HepG2 (cell line): Measurements from ENCODE around the gene ALCAM. TPM values are rescaled to one million over a fixed set of nuclear protein-coding genes. Genes with fewer than 3 reads are reported as not detected.

Experiments used
- ATAC-seq: fragments of 200-7000 bp; cut with Tn5 transposase; 3 replicates; pipeline ENCODE4 v1.9.1; 2020; ENCODE audit warnings: mild to moderate bottlenecking, moderate library complexity
- BruUV-seq: library from RNA; stranded (reverse); fragments of 400-500 nt; replicated peaks from 2 replicates; lab custom pipeline; 2021; lab: Mats Ljungman, UMichigan
- CTCF ChIA-PET: fragments of 300-600 bp; formaldehyde crosslinking; extraction: SDS; loops from one replicate; lab custom pipeline; 2021; ENCODE audit warnings: low total read pairs, inconsistent platforms, low intra/inter-chr PET ratio; lab: Yijun Ruan, JAX
- POLR2A ChIA-PET: fragments of 350-600 bp; sonication (Branson Sonifier 250); formaldehyde crosslinking; loops from one replicate; lab custom pipeline; 2020; ENCODE audit warnings: antibody characterized with exemption, inconsistent platforms; lab: Yijun Ruan, JAX
- DNase-seq: peaks from one replicate; pipeline ENCODE4 v3.0.0-alpha.2; 2015; ENCODE audit warnings: low spot score
- FAIRE-seq: peaks from 3 replicates; lab custom pipeline; 2011; peaks lifted over from hg19 to GRCh38; lab: Jason Lieb, UNC
- H2AFZ ChIP-seq: one replicate; pipeline ENCODE4 v1.6.1; 2011; ENCODE audit warnings: low read length, inconsistent platforms
- H3K27ac ChIP-seq: fragments of 300-600 bp; 3 replicates; pipeline ENCODE4 v1.8.0; 2011; ENCODE audit warnings: mixed run types, mild to moderate bottlenecking, mixed read lengths, low read length, inconsistent platforms; ENCODE audit not compliant: insufficient read depth; ENCODE audit errors: extremely low read length
- H3K27me3 ChIP-seq, 2 experiments: fragments of 200-600 bp in 1 of 2; 2 replicates in 1 of 2; 3 replicates in 1 of 2; pipeline versions ENCODE4 v1.6.0 to v1.8.0; 2011; ENCODE audit warnings: low read length in 2 of 2, mild to moderate bottlenecking in 2 of 2, moderate library complexity in 2 of 2, inconsistent platforms in 1 of 2; ENCODE audit not compliant: insufficient read depth in 2 of 2, control insufficient read depth in 1 of 2
- H3K36me3 ChIP-seq, 2 experiments: fragments of 200-600 bp in 1 of 2; replicated peaks in 1 of 2; 2 replicates in 1 of 2; 3 replicates in 1 of 2; pipeline versions ENCODE4 v1.5.1 to v1.8.0; 2011; ENCODE audit warnings: low read length in 2 of 2, inconsistent platforms in 1 of 2; ENCODE audit not compliant: insufficient read depth in 2 of 2, control insufficient read depth in 1 of 2
- H3K4me1 ChIP-seq: 2 replicates; pipeline ENCODE4 v1.5.1; 2012; ENCODE audit warnings: low read length, inconsistent platforms; ENCODE audit not compliant: insufficient read depth
- H3K4me2 ChIP-seq: 2 replicates; pipeline ENCODE4 v1.6.0; 2011; ENCODE audit warnings: low read depth, low read length, inconsistent platforms
- H3K4me3 ChIP-seq, 3 experiments: fragments of 200-600 bp in 1 of 3; sonication (generic), shearing (Covaris generic) in 1 of 3; replicated peaks in 1 of 3; 2 replicates each; pipeline ENCODE4 v1.5.1; 2011 to 2016; ENCODE audit warnings: low read length in 3 of 3, inconsistent platforms in 2 of 3, low read depth in 2 of 3, mild to moderate bottlenecking in 2 of 3, control low read depth in 1 of 3, mixed read lengths in 1 of 3; ENCODE audit not compliant: insufficient read depth in 1 of 3
- H3K79me2 ChIP-seq: one replicate; pipeline ENCODE4 v1.6.1; 2011; ENCODE audit warnings: low read length, inconsistent platforms; ENCODE audit not compliant: insufficient read depth
- H3K9ac ChIP-seq: 2 replicates; pipeline ENCODE4 v1.6.0; 2011; ENCODE audit warnings: mild to moderate bottlenecking, low read depth, low read length, inconsistent platforms; ENCODE audit not compliant: insufficient read depth
- H3K9me3 ChIP-seq: 2 replicates; pipeline ENCODE4 v1.5.1; 2012; ENCODE audit warnings: mild to moderate bottlenecking, low read length
- H4K20me1 ChIP-seq: 2 replicates; pipeline ENCODE4 v1.6.0; 2011; ENCODE audit warnings: inconsistent platforms, mild to moderate bottlenecking, low read length, moderate library complexity; ENCODE audit not compliant: insufficient read depth
- CBX5 ChIP-seq: sonication (generic); formaldehyde crosslinking; IDR thresholded peaks from 2 replicates; pipeline ENCODE4 v1.4.0; 2020; ENCODE audit warnings: missing genetic modification reagents, borderline replicate concordance
- IKZF1 ChIP-seq: fragments of 450-650 bp; IDR thresholded peaks from 2 replicates; pipeline ENCODE4 v1.7.1; 2016
- JUND ChIP-seq: sonication (generic); formaldehyde crosslinking; IDR thresholded peaks from 2 replicates; pipeline ENCODE4 v1.8.0; 2022; ENCODE audit warnings: mild to moderate bottlenecking, missing genetic modification reagents
- KMT2B ChIP-seq: IDR thresholded peaks from 2 replicates; pipeline ENCODE4 v1.6.1; 2016; ENCODE audit warnings: missing genetic modification reagents, missing compliant biosample characterization
- LBX2 ChIP-seq: sonication (generic); formaldehyde crosslinking; IDR thresholded peaks from 2 replicates; pipeline ENCODE4 v1.5.0; 2020; ENCODE audit warnings: missing genetic modification reagents, mild to moderate bottlenecking, borderline replicate concordance
- PLSCR1 ChIP-seq: sonication (generic); formaldehyde crosslinking; IDR thresholded peaks from 2 replicates; pipeline ENCODE4 v1.5.0; 2020; ENCODE audit warnings: missing genetic modification reagents, mild to moderate bottlenecking, borderline replicate concordance
- POLR2G ChIP-seq: fragments of 200-400 bp; formaldehyde crosslinking; IDR thresholded peaks from 2 replicates; pipeline ENCODE4 v1.6.1; 2018; ENCODE audit warnings: mild to moderate bottlenecking, low read depth, low read length, moderate library complexity
- TEAD2 ChIP-seq: sonication (generic); formaldehyde crosslinking; IDR thresholded peaks from 2 replicates; pipeline ENCODE4 v1.9.0; 2021; ENCODE audit warnings: missing genetic modification reagents
- ZMYM4 ChIP-seq: sonication (generic); formaldehyde crosslinking; IDR thresholded peaks from 2 replicates; pipeline ENCODE4 v1.8.1; 2023; ENCODE audit warnings: mild to moderate bottlenecking, missing genetic modification reagents
- ZNF138 ChIP-seq: sonication (generic); formaldehyde crosslinking; IDR thresholded peaks from 2 replicates; pipeline ENCODE4 v1.5.0; 2020; ENCODE audit warnings: mild to moderate bottlenecking, low read depth, missing genetic modification reagents
- WGBS: methylation state at CpG from one replicate; pipeline ENCODE4 v1.1.6; 2017; ENCODE audit warnings: low lambda C conversion rate; 5-methylcytosine and 5-hydroxymethylcytosine counted together
- in situ Hi-C: cut with HindIII; loops from 2 replicates; pipeline ENCODE4 v1.10.0; 2017; ENCODE audit warnings: low pct_unique_long_range_greater_than_20kb; ENCODE audit not compliant: extremely low pct_ligation_motif_present
- intact Hi-C: fragments of 100-400 bp; cut with micrococcal nuclease; formaldehyde crosslinking; loops from one replicate; pipeline ENCODE4 v1.10.0; 2022; ENCODE audit not compliant: unreplicated experiment
- polyA plus RNA-seq, 8 experiments: library from polyadenylated mRNA; depleted of rRNA in 3 of 8; stranded (reverse) in 7 of 8; unstranded in 1 of 8; fragments of >200 nt; fragmentation: Illumina TruSeq in 4 of 8; extraction: Trizol in 4 of 8; gene quantifications; 2 replicates each; pipeline versions ENCODE4 v1.2.1 to v1.2.3, GENCODE V29; 2011 to 2016; ENCODE audit warnings: low read depth in 4 of 8, missing spikeins in 1 of 8, mixed read lengths in 1 of 8; ENCODE audit not compliant: insufficient read depth in 1 of 8
- total RNA-seq, 5 experiments: library from RNA; depleted of rRNA; stranded (reverse); fragments of >200 nt; fragmentation: Illumina TruSeq; extraction: Trizol; gene quantifications; 2 replicates each; pipeline ENCODE4 v1.2.3, GENCODE V29; 2016; ENCODE audit warnings: low read depth in 1 of 5
- TF ChIP-seq, protein P1 (sequence below): sonication (generic); formaldehyde crosslinking; IDR thresholded peaks from 2 replicates; pipeline ENCODE4 v1.4.0; 2020; ENCODE audit warnings: missing genetic modification reagents
- TF ChIP-seq, protein P2 (sequence below): sonication (generic); formaldehyde crosslinking; IDR thresholded peaks from 2 replicates; pipeline ENCODE4 v1.5.1; 2020; ENCODE audit warnings: mild to moderate bottlenecking, missing genetic modification reagents, moderate library complexity
- TF ChIP-seq, protein P3 (sequence below): sonication (generic); formaldehyde crosslinking; conservative IDR thresholded peaks from 2 replicates; pipeline ENCODE4 v1.4.0; 2020; ENCODE audit warnings: mild to moderate bottlenecking, missing genetic modification reagents, moderate library complexity

The ALCAM gene
- total and polyA plus RNA-seq, 2 of the 13 experiments (the other 11 are each of a cell fraction or from before 2014, with no cell fraction given): 26.0 to 33.1 TPM

DNA sequence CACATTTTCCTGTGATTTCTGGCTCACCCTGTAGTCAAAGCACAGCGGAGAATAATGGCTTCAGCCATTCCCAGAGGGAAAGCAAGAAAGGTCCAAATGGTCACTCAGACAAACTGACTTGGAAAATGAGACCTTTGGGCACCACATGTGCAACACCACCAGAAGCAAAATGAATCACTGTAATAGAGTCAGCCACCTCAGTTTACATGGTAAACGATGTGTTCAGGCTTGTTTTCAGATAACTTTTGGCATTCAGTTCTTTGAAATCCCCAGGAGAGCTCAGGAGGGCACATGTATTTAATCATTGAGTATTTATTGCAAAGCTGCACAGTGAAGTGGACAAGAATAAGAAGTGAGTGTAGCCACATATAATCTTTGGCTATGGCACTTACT is 38.4 kb upstream of the ALCAM start (continued):
- TF ChIP-seq, protein P1, sequence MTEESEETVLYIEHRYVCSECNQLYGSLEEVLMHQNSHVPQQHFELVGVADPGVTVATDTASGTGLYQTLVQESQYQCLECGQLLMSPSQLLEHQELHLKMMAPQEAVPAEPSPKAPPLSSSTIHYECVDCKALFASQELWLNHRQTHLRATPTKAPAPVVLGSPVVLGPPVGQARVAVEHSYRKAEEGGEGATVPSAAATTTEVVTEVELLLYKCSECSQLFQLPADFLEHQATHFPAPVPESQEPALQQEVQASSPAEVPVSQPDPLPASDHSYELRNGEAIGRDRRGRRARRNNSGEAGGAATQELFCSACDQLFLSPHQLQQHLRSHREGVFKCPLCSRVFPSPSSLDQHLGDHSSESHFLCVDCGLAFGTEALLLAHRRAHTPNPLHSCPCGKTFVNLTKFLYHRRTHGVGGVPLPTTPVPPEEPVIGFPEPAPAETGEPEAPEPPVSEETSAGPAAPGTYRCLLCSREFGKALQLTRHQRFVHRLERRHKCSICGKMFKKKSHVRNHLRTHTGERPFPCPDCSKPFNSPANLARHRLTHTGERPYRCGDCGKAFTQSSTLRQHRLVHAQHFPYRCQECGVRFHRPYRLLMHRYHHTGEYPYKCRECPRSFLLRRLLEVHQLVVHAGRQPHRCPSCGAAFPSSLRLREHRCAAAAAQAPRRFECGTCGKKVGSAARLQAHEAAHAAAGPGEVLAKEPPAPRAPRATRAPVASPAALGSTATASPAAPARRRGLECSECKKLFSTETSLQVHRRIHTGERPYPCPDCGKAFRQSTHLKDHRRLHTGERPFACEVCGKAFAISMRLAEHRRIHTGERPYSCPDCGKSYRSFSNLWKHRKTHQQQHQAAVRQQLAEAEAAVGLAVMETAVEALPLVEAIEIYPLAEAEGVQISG: no peak
- no peak for TF ChIP-seq KMT2B (CRISPR knock-in tag)
- no peak for TF ChIP-seq PLSCR1
- no peak for TF ChIP-seq CBX5
- TF ChIP-seq POLR2G: no peak
- no peak for TF ChIP-seq TEAD2 (CRISPR knock-in tag)

- H3K4me1 ChIP-seq: no peaks in the 10 kb centered on the region
- no peak overlapping the region for H2AFZ ChIP-seq
- intact Hi-C loops (no loop called here), in situ Hi-C loops (no loop called here)
- DNase-seq: no peak
- no peaks in the 10 kb centered on the region for H3K36me3 ChIP-seq
- no peak for FAIRE-seq
- no peak for ATAC-seq
- ChIA-PET CTCF (no interaction called here), POLR2A (no interaction called here)
- H3K27ac ChIP-seq: no peak overlapping the region
- no peak overlapping the region for H3K4me2 ChIP-seq
- H3K9me3 ChIP-seq: no peaks in the 10 kb centered on the region
- no peaks in the 10 kb centered on the region for H3K79me2 ChIP-seq
- BruUV-seq: no TSS peak
- no peak overlapping the region for H3K4me3 ChIP-seq
- H4K20me1 ChIP-seq: no peaks in the 10 kb centered on the region
- no peaks in the 10 kb centered on the region for H3K27me3 ChIP-seq
- 0% methylated on average over 1 of the region's 1 CpG for WGBS
- H3K9ac ChIP-seq: no peak overlapping the region
- TF ChIP-seq JUND: no peak
- TF ChIP-seq, protein P2, sequence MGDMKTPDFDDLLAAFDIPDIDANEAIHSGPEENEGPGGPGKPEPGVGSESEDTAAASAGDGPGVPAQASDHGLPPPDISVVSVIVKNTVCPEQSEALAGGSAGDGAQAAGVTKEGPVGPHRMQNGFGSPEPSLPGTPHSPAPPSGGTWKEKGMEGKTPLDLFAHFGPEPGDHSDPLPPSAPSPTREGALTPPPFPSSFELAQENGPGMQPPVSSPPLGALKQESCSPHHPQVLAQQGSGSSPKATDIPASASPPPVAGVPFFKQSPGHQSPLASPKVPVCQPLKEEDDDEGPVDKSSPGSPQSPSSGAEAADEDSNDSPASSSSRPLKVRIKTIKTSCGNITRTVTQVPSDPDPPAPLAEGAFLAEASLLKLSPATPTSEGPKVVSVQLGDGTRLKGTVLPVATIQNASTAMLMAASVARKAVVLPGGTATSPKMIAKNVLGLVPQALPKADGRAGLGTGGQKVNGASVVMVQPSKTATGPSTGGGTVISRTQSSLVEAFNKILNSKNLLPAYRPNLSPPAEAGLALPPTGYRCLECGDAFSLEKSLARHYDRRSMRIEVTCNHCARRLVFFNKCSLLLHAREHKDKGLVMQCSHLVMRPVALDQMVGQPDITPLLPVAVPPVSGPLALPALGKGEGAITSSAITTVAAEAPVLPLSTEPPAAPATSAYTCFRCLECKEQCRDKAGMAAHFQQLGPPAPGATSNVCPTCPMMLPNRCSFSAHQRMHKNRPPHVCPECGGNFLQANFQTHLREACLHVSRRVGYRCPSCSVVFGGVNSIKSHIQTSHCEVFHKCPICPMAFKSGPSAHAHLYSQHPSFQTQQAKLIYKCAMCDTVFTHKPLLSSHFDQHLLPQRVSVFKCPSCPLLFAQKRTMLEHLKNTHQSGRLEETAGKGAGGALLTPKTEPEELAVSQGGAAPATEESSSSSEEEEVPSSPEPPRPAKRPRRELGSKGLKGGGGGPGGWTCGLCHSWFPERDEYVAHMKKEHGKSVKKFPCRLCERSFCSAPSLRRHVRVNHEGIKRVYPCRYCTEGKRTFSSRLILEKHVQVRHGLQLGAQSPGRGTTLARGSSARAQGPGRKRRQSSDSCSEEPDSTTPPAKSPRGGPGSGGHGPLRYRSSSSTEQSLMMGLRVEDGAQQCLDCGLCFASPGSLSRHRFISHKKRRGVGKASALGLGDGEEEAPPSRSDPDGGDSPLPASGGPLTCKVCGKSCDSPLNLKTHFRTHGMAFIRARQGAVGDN (CRISPR knock-in tag): no peak
- TF ChIP-seq ZMYM4 (CRISPR knock-in tag): no peak
- no peak for TF ChIP-seq ZNF138 (CRISPR knock-in tag)
- TF ChIP-seq, protein P3, sequence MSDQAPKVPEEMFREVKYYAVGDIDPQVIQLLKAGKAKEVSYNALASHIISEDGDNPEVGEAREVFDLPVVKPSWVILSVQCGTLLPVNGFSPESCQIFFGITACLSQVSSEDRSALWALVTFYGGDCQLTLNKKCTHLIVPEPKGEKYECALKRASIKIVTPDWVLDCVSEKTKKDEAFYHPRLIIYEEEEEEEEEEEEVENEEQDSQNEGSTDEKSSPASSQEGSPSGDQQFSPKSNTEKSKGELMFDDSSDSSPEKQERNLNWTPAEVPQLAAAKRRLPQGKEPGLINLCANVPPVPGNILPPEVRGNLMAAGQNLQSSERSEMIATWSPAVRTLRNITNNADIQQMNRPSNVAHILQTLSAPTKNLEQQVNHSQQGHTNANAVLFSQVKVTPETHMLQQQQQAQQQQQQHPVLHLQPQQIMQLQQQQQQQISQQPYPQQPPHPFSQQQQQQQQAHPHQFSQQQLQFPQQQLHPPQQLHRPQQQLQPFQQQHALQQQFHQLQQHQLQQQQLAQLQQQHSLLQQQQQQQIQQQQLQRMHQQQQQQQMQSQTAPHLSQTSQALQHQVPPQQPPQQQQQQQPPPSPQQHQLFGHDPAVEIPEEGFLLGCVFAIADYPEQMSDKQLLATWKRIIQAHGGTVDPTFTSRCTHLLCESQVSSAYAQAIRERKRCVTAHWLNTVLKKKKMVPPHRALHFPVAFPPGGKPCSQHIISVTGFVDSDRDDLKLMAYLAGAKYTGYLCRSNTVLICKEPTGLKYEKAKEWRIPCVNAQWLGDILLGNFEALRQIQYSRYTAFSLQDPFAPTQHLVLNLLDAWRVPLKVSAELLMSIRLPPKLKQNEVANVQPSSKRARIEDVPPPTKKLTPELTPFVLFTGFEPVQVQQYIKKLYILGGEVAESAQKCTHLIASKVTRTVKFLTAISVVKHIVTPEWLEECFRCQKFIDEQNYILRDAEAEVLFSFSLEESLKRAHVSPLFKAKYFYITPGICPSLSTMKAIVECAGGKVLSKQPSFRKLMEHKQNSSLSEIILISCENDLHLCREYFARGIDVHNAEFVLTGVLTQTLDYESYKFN (CRISPR knock-in tag): no peak
- no peak for TF ChIP-seq IKZF1
- TF ChIP-seq LBX2 (CRISPR knock-in tag): no peak
Measured at GRCh38 chr3:105332961-105333360, 33.7 kb upstream of the ALCAM start.
